HL-60 (cell line): ENCODE data around the gene YARS1.
A peak's percentile ranks its signal among the peaks of the same experiment; 100 is the strongest.

Experiments used
- DNase-seq, 2 experiments: peaks; one replicate each; pipeline ENCODE4 v3.0.0-alpha.2; 2010 to 2020; ENCODE audit warnings: low read depth in 1 of 2, low spot score in 1 of 2
- H3K27ac ChIP-seq: fragments of 250-450 bp; sonication (Bioruptor Pico); replicated peaks from 2 replicates; pipeline ENCODE4 v1.5.1; 2020; ENCODE audit warnings: mild to moderate bottlenecking, moderate library complexity
- H3K27me3 ChIP-seq: fragments of 250-450 bp; sonication (Bioruptor Pico); 2 replicates; pipeline ENCODE4 v1.5.1; 2021; ENCODE audit warnings: mild to moderate bottlenecking, moderate library complexity; ENCODE audit not compliant: insufficient read depth, poor library complexity, severe bottlenecking
- H3K4me3 ChIP-seq: replicated peaks from 2 replicates; pipeline ENCODE4 v1.5.1; 2011; ENCODE audit warnings: mild to moderate bottlenecking, control low read depth, low read length; ENCODE audit not compliant: insufficient read depth
- GABPA ChIP-seq: IDR thresholded peaks from 2 replicates; pipeline ENCODE4 v1.6.1; 2012; ENCODE audit warnings: low read depth
- POLR2AphosphoS5 ChIP-seq: IDR thresholded peaks from 2 replicates; pipeline ENCODE4 v1.6.1; 2012; ENCODE audit warnings: low read depth
- SPI1 ChIP-seq: IDR thresholded peaks from 2 replicates; pipeline ENCODE4 v1.6.1; 2012; ENCODE audit warnings: low read depth, mild to moderate bottlenecking, borderline replicate concordance
- long read RNA-seq: library from polyadenylated mRNA; unstranded; transcript quantifications from one replicate; pipeline ENCODE4 v2.0.0, GENCODE V29; 2020
- TF ChIP-seq, protein P1 (sequence below): IDR thresholded peaks from 2 replicates; pipeline ENCODE4 v1.6.1; 2012; ENCODE audit warnings: low read depth; ENCODE audit not compliant: insufficient replicate concordance
- TF ChIP-seq, protein P2 (sequence below): IDR thresholded peaks from one replicate; pipeline ENCODE4 v1.5.1; 2011; ENCODE audit warnings: low read length, control low read depth, inconsistent platforms; ENCODE audit not compliant: insufficient read depth

YARS1 gene
- long read RNA-seq, transcript YARS-201 (13 exons, 3,238 nt): major isoform, 2,313 of 2,548 reads
- long read RNA-seq, partial matches to known transcripts: 52 of 2,548 reads
- long read RNA-seq, other reads (novel, unspliced or antisense): 174 of 2,548 reads

DNA sequence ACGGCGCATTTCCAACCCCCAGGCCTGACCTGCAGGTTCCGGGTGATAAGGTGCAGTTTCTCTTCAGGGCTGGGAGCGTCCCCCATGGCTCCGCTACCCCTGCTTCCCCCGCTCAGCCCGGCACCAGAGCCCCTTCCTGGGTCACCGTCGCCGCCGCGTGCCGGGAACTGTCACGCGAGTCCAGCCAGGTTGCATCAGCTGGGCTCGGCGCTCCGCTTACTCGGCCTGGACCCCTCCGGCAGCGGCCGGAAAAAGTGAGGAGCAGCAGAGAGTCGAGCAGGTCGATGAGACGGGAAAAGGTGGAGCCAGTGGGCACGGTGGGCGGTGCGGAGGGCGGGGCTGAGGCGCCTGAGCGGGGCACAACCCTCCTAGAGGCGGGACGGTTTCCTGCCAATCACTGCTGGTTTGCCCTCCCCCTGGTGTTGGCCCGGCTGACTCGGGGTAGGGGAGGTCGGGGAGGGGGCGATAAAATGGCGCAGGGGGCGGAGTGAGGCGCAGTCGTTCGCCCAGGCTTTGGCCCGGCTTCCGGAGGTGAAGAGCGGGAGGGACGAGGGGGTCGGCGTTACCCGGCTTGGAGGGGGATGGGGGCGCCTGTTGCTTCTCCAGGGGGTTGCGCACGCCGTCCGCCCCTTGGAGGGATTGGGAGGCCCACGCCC lies at the start of gene YARS1, which contains the start of gene S100PBP:
Gene YARS1, minus strand, starts transcription at position 200 of the 656 bp plus-strand sequence. Its CDS starts 114 bp downstream, at position 86.
Gene S100PBP, plus strand, starts transcription at position 495 of the 656 bp plus-strand sequence. CDS start 8,447 bp downstream, outside the sequence.
- Histone ChIP-seq H3K4me3 (peak within 1 kb of the TSS; percentile 90), H3K27ac (peak within 1 kb of the TSS; percentile 94), H3K27me3 (no peaks in the 10 kb centered on the region)
- no peak; the same call in 1 of the 2 replicates for TF ChIP-seq GABPA
- peak; percentile 4; the same call in 1 of the 2 replicates for TF ChIP-seq SPI1
- TF ChIP-seq, protein P1, sequence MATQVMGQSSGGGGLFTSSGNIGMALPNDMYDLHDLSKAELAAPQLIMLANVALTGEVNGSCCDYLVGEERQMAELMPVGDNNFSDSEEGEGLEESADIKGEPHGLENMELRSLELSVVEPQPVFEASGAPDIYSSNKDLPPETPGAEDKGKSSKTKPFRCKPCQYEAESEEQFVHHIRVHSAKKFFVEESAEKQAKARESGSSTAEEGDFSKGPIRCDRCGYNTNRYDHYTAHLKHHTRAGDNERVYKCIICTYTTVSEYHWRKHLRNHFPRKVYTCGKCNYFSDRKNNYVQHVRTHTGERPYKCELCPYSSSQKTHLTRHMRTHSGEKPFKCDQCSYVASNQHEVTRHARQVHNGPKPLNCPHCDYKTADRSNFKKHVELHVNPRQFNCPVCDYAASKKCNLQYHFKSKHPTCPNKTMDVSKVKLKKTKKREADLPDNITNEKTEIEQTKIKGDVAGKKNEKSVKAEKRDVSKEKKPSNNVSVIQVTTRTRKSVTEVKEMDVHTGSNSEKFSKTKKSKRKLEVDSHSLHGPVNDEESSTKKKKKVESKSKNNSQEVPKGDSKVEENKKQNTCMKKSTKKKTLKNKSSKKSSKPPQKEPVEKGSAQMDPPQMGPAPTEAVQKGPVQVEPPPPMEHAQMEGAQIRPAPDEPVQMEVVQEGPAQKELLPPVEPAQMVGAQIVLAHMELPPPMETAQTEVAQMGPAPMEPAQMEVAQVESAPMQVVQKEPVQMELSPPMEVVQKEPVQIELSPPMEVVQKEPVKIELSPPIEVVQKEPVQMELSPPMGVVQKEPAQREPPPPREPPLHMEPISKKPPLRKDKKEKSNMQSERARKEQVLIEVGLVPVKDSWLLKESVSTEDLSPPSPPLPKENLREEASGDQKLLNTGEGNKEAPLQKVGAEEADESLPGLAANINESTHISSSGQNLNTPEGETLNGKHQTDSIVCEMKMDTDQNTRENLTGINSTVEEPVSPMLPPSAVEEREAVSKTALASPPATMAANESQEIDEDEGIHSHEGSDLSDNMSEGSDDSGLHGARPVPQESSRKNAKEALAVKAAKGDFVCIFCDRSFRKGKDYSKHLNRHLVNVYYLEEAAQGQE: peak; percentile 38
- peak; percentile 92 for TF ChIP-seq POLR2AphosphoS5
- TF ChIP-seq, protein P2, sequence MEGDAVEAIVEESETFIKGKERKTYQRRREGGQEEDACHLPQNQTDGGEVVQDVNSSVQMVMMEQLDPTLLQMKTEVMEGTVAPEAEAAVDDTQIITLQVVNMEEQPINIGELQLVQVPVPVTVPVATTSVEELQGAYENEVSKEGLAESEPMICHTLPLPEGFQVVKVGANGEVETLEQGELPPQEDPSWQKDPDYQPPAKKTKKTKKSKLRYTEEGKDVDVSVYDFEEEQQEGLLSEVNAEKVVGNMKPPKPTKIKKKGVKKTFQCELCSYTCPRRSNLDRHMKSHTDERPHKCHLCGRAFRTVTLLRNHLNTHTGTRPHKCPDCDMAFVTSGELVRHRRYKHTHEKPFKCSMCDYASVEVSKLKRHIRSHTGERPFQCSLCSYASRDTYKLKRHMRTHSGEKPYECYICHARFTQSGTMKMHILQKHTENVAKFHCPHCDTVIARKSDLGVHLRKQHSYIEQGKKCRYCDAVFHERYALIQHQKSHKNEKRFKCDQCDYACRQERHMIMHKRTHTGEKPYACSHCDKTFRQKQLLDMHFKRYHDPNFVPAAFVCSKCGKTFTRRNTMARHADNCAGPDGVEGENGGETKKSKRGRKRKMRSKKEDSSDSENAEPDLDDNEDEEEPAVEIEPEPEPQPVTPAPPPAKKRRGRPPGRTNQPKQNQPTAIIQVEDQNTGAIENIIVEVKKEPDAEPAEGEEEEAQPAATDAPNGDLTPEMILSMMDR: no peak
- DNase-seq: peak; percentile 98 to 100

DNA sequence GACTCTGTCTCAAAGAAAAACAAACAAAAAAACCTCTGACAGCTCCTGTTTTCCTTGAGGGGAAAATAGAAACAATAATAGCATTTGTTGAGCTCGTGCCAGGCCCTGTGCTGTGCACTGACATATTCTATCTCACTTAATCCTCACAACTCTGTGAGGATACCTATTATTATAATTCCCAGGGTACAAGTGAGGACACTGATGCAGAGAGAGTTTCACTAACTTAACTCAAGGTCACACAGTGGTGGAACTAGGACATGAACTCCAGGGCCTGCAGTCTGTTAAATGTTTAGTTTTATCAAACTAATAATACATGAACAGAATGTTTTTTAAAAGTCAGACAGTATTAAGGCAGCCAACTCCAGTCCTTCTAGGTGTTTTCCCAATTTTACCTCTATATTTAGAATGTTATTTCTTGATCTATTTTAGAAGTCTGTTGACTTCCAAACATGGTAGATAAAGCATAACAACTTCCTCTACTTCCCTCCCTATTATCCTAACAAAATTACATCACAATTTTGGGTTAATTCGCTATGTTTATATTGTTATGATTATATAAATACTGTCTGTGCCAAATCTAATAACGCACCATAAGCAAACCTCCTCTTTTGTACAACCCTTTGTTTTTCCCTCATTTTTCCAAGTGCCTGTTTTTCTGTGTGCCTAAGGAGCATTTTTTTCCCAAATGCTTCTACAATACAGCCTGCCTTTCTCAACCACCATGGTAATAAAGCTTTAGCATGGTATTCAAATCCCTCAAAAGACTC lies 48.7 kb upstream of the YARS1 start:
- no peak for DNase-seq
- Histone ChIP-seq H3K4me3 (no peak overlapping the region), H3K27me3 (peaks cover 9% of the 10 kb centered on the region), H3K27ac (no peak overlapping the region)
- TF ChIP-seq, protein P2: no peak
- TF ChIP-seq, protein P1: no peak
- TF ChIP-seq POLR2AphosphoS5 (no peak), GABPA (no peak), SPI1 (no peak)

DNA sequence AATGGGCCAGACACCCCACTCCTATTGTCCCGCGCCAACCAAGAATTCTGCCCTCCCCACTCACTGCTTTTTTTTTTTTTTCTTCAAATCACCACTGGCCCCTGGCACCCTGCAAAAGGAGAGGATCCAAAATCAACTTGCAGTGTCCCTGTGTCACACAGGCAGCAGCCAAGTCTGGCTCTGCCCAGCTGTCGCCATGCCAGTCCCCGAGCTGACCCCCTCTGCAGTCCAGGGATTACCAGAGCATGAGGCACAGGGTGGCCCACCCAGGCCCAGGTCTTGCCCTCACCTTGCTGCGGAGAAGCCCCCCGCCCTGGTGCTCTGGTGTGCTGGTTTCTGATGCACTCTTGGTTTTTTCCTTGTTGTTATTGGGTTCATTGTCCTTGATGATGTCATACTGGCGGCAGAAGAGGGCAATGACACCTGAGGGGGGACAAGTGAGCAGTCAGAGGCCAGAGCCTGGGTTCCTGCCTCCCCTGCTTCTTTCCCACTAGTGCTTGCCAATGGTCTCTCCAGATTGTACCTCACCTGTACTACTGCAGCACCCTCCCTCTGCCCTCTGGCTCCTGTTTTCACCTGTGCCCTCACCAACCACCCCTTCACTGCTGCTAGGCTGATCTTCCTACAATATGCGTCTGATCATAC lies 47.3 kb upstream of the YARS1 start:
- Histone ChIP-seq H3K27ac (no peak overlapping the region), H3K4me3 (no peak overlapping the region), H3K27me3 (no peaks in the 10 kb centered on the region)
- no peak for TF ChIP-seq SPI1
- TF ChIP-seq, protein P2: no peak
- TF ChIP-seq, protein P1: no peak
- no peak for TF ChIP-seq GABPA
- TF ChIP-seq POLR2AphosphoS5: no peak
- DNase-seq: no peak
